BJ (cell line): ENCODE measurements around the gene KCNH5. TPM values are rescaled to one million over a fixed set of nuclear protein-coding genes. Genes with fewer than 3 reads are reported as not detected.
"Not testable (repeated sequence)": the region's sequence is repeated elsewhere in the genome, so short reads cannot be mapped to it uniquely, and the experiment has no call there.

ENCODE experiments used
- CTCF ChIA-PET: fragments of 350-600 bp; formaldehyde crosslinking; extraction: SDS; loops from one replicate; lab custom pipeline; 2021; ENCODE audit warnings: antibody characterized with exemption, inconsistent platforms; lab: Yijun Ruan, JAX
- POLR2A ChIA-PET: fragments of 300-600 bp; sonication (Branson Sonifier 250); formaldehyde crosslinking; extraction: SDS; loops from one replicate; lab custom pipeline; 2021; ENCODE audit warnings: antibody characterized with exemption; lab: Charles Lee
- DNase-seq: peaks from one replicate; pipeline ENCODE4 v3.0.0-alpha.2; 2011; ENCODE audit warnings: low read depth
- H3K27me3 ChIP-seq: 2 replicates; pipeline ENCODE4 v1.6.0; 2011; ENCODE audit warnings: low read length; ENCODE audit not compliant: control insufficient read depth, insufficient read depth
- H3K36me3 ChIP-seq: 2 replicates; pipeline ENCODE4 v1.5.1; 2011; ENCODE audit warnings: low read length; ENCODE audit not compliant: control insufficient read depth, insufficient read depth
- H3K4me3 ChIP-seq: 2 replicates; pipeline ENCODE4 v1.5.1; 2011; ENCODE audit warnings: low read depth, mild to moderate bottlenecking, control low read depth, low read length
- polyA plus RNA-seq: library from polyadenylated mRNA; depleted of rRNA; stranded (reverse); fragments of >200 nt; gene quantifications from 2 replicates; pipeline ENCODE4 v1.2.3, GENCODE V29; 2011
- TF ChIP-seq, protein P1 (sequence below): IDR thresholded peaks from 2 replicates; pipeline ENCODE4 v1.5.1; 2011; ENCODE audit warnings: low read depth, mild to moderate bottlenecking, control low read depth, inconsistent platforms, low read length, moderate library complexity; ENCODE audit not compliant: insufficient read depth

Gene KCNH5
- polyA plus RNA-seq, 1 experiment, result 0.05 TPM

DNA sequence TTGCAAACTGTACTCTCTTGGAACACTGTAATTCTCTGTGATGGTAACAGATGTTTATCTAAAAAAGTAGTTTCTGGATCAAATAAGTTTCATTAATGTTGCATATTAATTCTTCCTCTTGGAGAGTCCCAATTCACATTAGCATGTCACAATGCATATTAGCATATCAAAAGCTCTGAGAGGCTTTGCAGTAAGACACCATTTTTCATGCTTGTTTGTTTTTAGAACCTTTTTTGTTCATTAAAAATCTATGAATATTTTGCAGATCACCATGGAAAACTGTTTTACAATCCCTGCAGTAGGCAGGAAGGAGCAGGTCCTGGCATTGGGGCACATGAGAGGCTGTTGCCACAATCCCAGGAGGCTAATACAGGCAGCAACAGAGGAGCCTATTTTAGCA is 180.7 kb downstream of the KCNH5 start:
- POLR2A ChIA-PET, result no interaction called here
- H3K27me3 ChIP-seq, result no peaks in the 10 kb centered on the region
- CTCF ChIA-PET, result no interaction called here

DNA sequence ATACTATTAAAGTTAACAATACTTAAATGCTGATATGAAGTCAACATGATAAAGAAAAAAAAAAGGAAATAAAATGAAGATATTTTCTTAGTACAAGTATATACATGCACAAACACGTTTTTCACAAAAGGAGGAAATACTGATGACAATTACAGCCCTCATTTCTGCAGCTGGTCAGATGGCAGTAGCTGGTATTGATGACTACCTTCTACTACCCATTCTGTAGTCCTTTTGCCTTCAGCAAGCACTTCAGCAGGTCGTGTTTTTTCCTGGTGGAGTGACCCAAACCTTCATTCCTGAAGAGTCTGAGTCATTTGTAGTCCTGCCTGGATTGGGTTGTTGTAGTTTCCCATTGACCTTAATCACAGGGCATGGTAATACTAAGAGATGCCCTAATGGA is 187.2 kb downstream of the KCNH5 start:
- CTCF ChIA-PET, POLR2A ChIA-PET, H3K4me3 ChIP-seq, DNase-seq, H3K27me3 ChIP-seq, H3K36me3 ChIP-seq: not testable (repeated sequence)

More for the DNA sequence above, 180.7 kb downstream of the KCNH5 start:
- Histone ChIP-seq H3K36me3 (no peaks in the 10 kb centered on the region), H3K4me3 (no peak overlapping the region)
- TF ChIP-seq, protein P1, sequence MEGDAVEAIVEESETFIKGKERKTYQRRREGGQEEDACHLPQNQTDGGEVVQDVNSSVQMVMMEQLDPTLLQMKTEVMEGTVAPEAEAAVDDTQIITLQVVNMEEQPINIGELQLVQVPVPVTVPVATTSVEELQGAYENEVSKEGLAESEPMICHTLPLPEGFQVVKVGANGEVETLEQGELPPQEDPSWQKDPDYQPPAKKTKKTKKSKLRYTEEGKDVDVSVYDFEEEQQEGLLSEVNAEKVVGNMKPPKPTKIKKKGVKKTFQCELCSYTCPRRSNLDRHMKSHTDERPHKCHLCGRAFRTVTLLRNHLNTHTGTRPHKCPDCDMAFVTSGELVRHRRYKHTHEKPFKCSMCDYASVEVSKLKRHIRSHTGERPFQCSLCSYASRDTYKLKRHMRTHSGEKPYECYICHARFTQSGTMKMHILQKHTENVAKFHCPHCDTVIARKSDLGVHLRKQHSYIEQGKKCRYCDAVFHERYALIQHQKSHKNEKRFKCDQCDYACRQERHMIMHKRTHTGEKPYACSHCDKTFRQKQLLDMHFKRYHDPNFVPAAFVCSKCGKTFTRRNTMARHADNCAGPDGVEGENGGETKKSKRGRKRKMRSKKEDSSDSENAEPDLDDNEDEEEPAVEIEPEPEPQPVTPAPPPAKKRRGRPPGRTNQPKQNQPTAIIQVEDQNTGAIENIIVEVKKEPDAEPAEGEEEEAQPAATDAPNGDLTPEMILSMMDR, result no peak
- no peak for DNase-seq

DNA sequence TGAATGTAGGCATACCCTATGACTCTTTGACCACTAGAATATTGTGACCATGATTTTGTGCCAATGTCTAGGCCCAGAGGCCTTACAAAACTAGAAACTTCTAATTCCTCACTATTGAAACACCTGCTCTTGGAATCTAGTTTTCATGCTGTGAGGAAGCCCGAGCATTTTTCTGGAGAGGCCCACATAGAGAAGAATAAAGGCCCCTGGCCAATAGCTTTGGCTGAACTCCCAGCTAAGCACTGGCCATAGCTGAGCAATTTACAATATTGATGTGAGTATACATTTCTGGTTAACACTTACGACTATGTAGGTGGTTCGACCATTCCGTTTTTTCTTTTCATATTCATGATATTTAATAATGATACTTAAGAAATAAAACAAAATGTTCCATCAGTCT is 190.3 kb downstream of the KCNH5 start:
- CTCF ChIA-PET, result no interaction called here
- TF ChIP-seq, protein P1, result no peak
- Histone ChIP-seq H3K36me3 (no peaks in the 10 kb centered on the region), H3K4me3 (no peak overlapping the region), H3K27me3 (no peaks in the 10 kb centered on the region)
- POLR2A ChIA-PET, result no interaction called here
- no peak for DNase-seq

DNA sequence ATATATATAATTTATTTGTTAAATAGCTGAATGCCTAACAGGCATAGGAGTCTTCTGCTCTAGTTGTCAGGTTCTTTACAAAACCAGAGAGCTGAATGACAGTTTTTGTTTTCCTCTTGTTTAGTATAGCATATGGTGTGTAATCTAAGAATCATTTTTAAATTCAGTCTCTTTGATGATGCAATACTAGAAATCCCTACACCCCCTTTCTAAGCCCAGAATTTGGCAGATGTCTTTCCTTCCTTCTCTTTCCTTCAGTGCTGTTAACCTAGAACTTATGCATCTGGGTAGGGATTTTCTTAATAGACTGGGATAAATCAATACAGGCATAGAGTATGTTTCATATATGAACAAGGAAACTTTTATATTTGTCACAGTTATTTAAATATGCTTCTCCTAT is 198.1 kb downstream of the KCNH5 start:
- DNase-seq, result no peak

DNA sequence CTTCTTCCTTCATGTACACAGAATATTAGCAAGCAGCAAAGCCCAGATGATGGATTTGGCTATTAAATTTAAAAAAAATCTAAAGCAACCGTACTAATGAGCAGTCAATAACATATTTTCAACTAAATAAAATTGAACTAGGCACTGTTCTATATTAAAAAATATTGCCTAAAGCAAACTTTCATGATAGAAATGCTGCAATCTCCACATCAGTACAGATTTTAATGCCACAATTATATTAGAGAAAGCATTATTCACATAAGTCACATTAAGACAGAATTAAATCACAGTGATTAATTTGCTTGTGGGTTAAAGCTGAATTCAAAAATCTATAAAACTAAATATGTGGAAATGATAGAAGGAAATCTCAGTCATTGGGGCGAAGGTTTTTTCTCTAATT is 200.7 kb downstream of the KCNH5 start:
- TF ChIP-seq, protein P1, result no peak
- H3K27me3 ChIP-seq, result no peaks in the 10 kb centered on the region
- CTCF ChIA-PET, result no interaction called here
- no peak for DNase-seq
- no peaks in the 10 kb centered on the region for H3K36me3 ChIP-seq
- H3K4me3 ChIP-seq, result no peak overlapping the region
- POLR2A ChIA-PET, result no interaction called here

More for the DNA sequence above, 198.1 kb downstream of the KCNH5 start:
- POLR2A ChIA-PET, result no interaction called here
- TF ChIP-seq, protein P1, result no peak
- H3K27me3 ChIP-seq, result no peaks in the 10 kb centered on the region
- CTCF ChIA-PET, result no interaction called here
- H3K4me3 ChIP-seq, result no peak overlapping the region
- H3K36me3 ChIP-seq, result no peaks in the 10 kb centered on the region

DNA sequence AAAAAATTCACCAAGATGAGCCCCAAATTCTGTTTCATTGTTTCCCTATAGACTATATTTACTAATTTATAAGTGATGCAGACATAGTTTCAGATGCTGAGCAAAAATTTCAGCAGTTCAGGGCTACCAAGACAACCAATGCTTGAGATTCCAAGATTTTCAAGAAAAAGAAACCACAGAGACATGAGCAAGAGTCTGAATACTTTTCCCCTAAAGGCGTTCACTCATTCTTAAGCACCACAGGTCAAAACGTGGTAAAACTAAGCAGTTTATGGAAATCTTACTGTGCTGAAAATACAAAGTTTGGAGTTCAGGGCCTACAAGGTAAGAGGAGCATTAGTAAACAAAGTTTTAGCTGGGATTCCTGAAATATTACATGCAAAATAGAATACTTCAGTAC is 221.2 kb downstream of the KCNH5 start:
- Histone ChIP-seq H3K4me3 (no peak overlapping the region), H3K27me3 (no peaks in the 10 kb centered on the region), H3K36me3 (no peaks in the 10 kb centered on the region)
- TF ChIP-seq, protein P1, result no peak
- ChIA-PET CTCF (no interaction called here), POLR2A (no interaction called here)
- DNase-seq, result no peak
